Panc1 (cell line): ENCODE results near the gene PAQR4.

Experiments
- CTCF ChIP-seq: fragments of 450-650 bp; IDR thresholded peaks from 2 replicates; pipeline ENCODE4 v1.5.1; 2017; ENCODE audit warnings: mild to moderate bottlenecking
- POLR2AphosphoS5 ChIP-seq: IDR thresholded peaks from 2 replicates; pipeline ENCODE4 v1.6.1; 2012; ENCODE audit warnings: mild to moderate bottlenecking, low read depth, low read length, moderate library complexity
- TCF7L2 ChIP-seq: IDR thresholded peaks from 2 replicates; pipeline ENCODE4 v1.6.1; 2011; ENCODE audit warnings: mild to moderate bottlenecking, low read depth, low read length, inconsistent platforms
- TF ChIP-seq, protein P1 (sequence below), 2 experiments: IDR thresholded peaks; 2 replicates each; pipeline ENCODE4 v1.6.1; 2011 to 2012; ENCODE audit warnings: low read depth in 2 of 2, control low read depth in 1 of 2, low read length in 1 of 2, mild to moderate bottlenecking in 1 of 2, moderate library complexity in 1 of 2; ENCODE audit not compliant: insufficient read depth in 1 of 2

DNA sequence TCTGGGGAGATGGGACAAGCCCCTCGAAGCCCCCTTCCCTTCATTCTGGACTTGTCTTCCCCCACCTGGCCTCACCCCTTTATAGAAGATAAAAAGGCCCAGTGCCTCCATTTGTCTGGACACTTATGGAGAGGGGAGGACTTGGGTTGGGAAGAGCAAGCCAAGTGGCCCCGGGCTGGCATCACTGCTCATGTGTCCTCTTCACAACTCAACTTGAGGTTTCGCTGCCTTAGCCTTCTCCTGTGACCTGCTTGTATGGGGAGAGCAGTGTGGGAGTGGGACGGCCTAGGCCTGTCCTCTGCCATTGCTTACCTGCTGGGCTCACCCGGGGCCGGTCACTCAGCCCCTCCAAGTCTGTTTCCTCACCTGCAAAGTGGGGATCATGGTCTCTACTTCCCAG is 1.4 kb downstream of the PAQR4 start:
- no peak for TF ChIP-seq CTCF
- TF ChIP-seq TCF7L2 = no peak
- TF ChIP-seq POLR2AphosphoS5 = no peak
- TF ChIP-seq, protein P1, sequence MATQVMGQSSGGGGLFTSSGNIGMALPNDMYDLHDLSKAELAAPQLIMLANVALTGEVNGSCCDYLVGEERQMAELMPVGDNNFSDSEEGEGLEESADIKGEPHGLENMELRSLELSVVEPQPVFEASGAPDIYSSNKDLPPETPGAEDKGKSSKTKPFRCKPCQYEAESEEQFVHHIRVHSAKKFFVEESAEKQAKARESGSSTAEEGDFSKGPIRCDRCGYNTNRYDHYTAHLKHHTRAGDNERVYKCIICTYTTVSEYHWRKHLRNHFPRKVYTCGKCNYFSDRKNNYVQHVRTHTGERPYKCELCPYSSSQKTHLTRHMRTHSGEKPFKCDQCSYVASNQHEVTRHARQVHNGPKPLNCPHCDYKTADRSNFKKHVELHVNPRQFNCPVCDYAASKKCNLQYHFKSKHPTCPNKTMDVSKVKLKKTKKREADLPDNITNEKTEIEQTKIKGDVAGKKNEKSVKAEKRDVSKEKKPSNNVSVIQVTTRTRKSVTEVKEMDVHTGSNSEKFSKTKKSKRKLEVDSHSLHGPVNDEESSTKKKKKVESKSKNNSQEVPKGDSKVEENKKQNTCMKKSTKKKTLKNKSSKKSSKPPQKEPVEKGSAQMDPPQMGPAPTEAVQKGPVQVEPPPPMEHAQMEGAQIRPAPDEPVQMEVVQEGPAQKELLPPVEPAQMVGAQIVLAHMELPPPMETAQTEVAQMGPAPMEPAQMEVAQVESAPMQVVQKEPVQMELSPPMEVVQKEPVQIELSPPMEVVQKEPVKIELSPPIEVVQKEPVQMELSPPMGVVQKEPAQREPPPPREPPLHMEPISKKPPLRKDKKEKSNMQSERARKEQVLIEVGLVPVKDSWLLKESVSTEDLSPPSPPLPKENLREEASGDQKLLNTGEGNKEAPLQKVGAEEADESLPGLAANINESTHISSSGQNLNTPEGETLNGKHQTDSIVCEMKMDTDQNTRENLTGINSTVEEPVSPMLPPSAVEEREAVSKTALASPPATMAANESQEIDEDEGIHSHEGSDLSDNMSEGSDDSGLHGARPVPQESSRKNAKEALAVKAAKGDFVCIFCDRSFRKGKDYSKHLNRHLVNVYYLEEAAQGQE (IDR thresholded peaks at IDR 0.05; ENCODE audit: insufficient read depth in 1 of 2, low read depth in 2 of 2, low read length in 1 of 2) = no peak
